GM12891 (cell line): ENCODE results near the gene CEBPZOS.
"Not testable (repeated sequence)": the region's sequence is repeated elsewhere in the genome, so short reads cannot be mapped to it uniquely, and the experiment has no call there.

Source experiments
- DNase-seq: peaks from one replicate; pipeline ENCODE4 v3.0.0; 2011; ENCODE audit warnings: low spot score; ENCODE audit not compliant: insufficient read length
- FAIRE-seq: peaks from 2 replicates; lab custom pipeline; 2011; peaks lifted over from hg19 to GRCh38; lab: Jason Lieb, UNC
- PAX5 ChIP-seq: IDR thresholded peaks from 2 replicates; pipeline ENCODE4 v1.6.1; 2011; ENCODE audit warnings: low read length, moderate library complexity, mild to moderate bottlenecking; ENCODE audit not compliant: insufficient read depth, severe bottlenecking
- POLR2A ChIP-seq: IDR thresholded peaks from 2 replicates; pipeline ENCODE4 v1.6.1; 2011; ENCODE audit warnings: low read depth, low read length, control low read depth
- POLR2AphosphoS5 ChIP-seq: IDR thresholded peaks from 2 replicates; pipeline ENCODE4 v1.6.1; 2011; ENCODE audit warnings: low read depth, low read length, control low read depth
- POU2F2 ChIP-seq: IDR thresholded peaks from 2 replicates; pipeline ENCODE4 v1.6.1; 2011; ENCODE audit warnings: low read depth, mild to moderate bottlenecking, control low read depth, low read length, moderate library complexity
- SPI1 ChIP-seq: IDR thresholded peaks from 2 replicates; pipeline ENCODE4 v1.6.1; 2011; ENCODE audit warnings: low read depth, low read length, control low read depth
- TAF1 ChIP-seq: IDR thresholded peaks from 2 replicates; pipeline ENCODE4 v1.6.1; 2011; ENCODE audit warnings: low read depth, low read length, control low read depth

CEBPZOS gene

GRCh38 chr2:37189452-37190153 is 6.7 kb upstream of the CEBPZOS start:
- FAIRE-seq (no peak), DNase-seq (no peak)
- TF ChIP-seq SPI1, result no peak
- no peak for TF ChIP-seq POU2F2
- no peak for TF ChIP-seq POLR2A
- no peak for TF ChIP-seq PAX5
- no peak for TF ChIP-seq TAF1

GRCh38 chr2:37190290-37190689 is 6.0 kb upstream of the CEBPZOS start:
- no peak for TF ChIP-seq TAF1
- TF ChIP-seq POLR2AphosphoS5, result no peak
- TF ChIP-seq SPI1, result no peak
- no peak for TF ChIP-seq PAX5
- TF ChIP-seq POLR2A, result no peak
- no peak for TF ChIP-seq POU2F2
- no peak for DNase-seq
- no peak for FAIRE-seq

- FAIRE-seq, result no peak
- no peak for TF ChIP-seq POU2F2
- TF ChIP-seq PAX5, result no peak
- no peak for TF ChIP-seq TAF1
- TF ChIP-seq POLR2AphosphoS5, result no peak
- no peak for TF ChIP-seq POLR2A
- no peak for TF ChIP-seq SPI1
- DNase-seq, result no peak
Measured at GRCh38 chr2:37191253-37191652, 5.0 kb upstream of the CEBPZOS start.

GRCh38 chr2:37191747-37192146 is 4.5 kb upstream of the CEBPZOS start:
- no peak for TF ChIP-seq PAX5
- TF ChIP-seq POU2F2, result no peak
- no peak for TF ChIP-seq TAF1
- no peak for TF ChIP-seq POLR2A
- TF ChIP-seq POLR2AphosphoS5, result no peak
- no peak for TF ChIP-seq SPI1
- FAIRE-seq (no peak), DNase-seq (no peak)

- DNase-seq (no peak), FAIRE-seq (no peak)
- TF ChIP-seq POLR2A (no peak), POLR2AphosphoS5 (no peak), PAX5 (no peak), SPI1 (no peak), TAF1 (no peak), POU2F2 (no peak)
Measured at GRCh38 chr2:37192551-37192950, 3.7 kb upstream of the CEBPZOS start.

GRCh38 chr2:37195862-37196319 is 405 bp upstream of the CEBPZOS start:
- not testable (repeated sequence) for FAIRE-seq, DNase-seq

GRCh38 chr2:37198681-37199065 is 2.4 kb downstream of the CEBPZOS start:
- TF ChIP-seq PAX5 (no peak), POLR2A (no peak), POLR2AphosphoS5 (no peak), SPI1 (no peak), POU2F2 (no peak), TAF1 (no peak)
- no peak for DNase-seq
- no peak for FAIRE-seq

GRCh38 chr2:37201208-37201607 is 4.9 kb downstream of the CEBPZOS start:
- no peak for TF ChIP-seq TAF1
- TF ChIP-seq POU2F2, result no peak
- TF ChIP-seq POLR2A, result no peak
- DNase-seq (no peak), FAIRE-seq (no peak)

GRCh38 chr2:37201766-37202165 is 5.5 kb downstream of the CEBPZOS start:
- TF ChIP-seq PAX5 (no peak), POLR2AphosphoS5 (no peak), TAF1 (no peak), POLR2A (no peak), SPI1 (no peak), POU2F2 (no peak)
- DNase-seq, result no peak
- no peak for FAIRE-seq

GRCh38 chr2:37203708-37204107 is 7.4 kb downstream of the CEBPZOS start:
- no peak for FAIRE-seq
- DNase-seq, result no peak
- TF ChIP-seq POLR2A (no peak), POU2F2 (no peak), TAF1 (no peak), POLR2AphosphoS5 (no peak), PAX5 (no peak), SPI1 (no peak)

- not testable (repeated sequence) for DNase-seq, FAIRE-seq
Measured at GRCh38 chr2:37205071-37205661, 8.9 kb downstream of the CEBPZOS start.
